GM21576 (cell line): ENCODE measurements around the gene ATP1A2.

ENCODE experiments used
- ATAC-seq: cut with Tn5 transposase; IDR thresholded peaks from one replicate; pipeline ENCODE4 v1.9.1; 2021; ENCODE audit warnings: mild to moderate bottlenecking, moderate library complexity; ENCODE audit not compliant: unreplicated experiment

Gene ATP1A2

GRCh38 chr1:160139840-160140239 is 24.3 kb downstream of the ATP1A2 start:
- ATAC-seq = no peak

- no peak for ATAC-seq
These were observed 28.1 kb downstream of the ATP1A2 start for GRCh38 chr1:160143695-160144094.

GRCh38 chr1:160144921-160145320 is 29.4 kb downstream of the ATP1A2 start:
- no peak for ATAC-seq

GRCh38 chr1:160146107-160146506 is 30.5 kb downstream of the ATP1A2 start:
- ATAC-seq = no peak

DNA sequence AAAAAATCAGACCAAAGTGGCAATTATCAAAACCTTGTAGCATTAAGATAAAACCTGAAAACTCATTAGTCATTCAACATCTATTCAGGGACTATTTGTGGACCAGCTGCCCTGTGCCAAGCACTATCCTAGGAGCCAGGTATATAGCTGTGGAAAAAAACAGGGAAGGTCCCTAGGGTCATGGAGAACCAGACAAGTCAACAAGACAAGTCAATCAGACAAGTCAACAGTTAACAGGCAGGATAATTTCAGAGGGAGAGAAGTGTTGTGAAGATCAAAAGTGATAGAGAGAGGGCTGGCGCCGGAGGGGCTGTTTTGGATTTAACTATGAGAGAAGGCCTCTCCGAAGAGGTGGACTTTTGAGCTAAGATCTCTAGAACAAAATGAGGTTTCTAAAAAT is 32.6 kb downstream of the ATP1A2 start:
- ATAC-seq = no peak

GRCh38 chr1:160149233-160149632 is 33.7 kb downstream of the ATP1A2 start:
- no peak for ATAC-seq

- no peak for ATAC-seq
These were observed 34.2 kb downstream of the ATP1A2 start for GRCh38 chr1:160149716-160150115.

DNA sequence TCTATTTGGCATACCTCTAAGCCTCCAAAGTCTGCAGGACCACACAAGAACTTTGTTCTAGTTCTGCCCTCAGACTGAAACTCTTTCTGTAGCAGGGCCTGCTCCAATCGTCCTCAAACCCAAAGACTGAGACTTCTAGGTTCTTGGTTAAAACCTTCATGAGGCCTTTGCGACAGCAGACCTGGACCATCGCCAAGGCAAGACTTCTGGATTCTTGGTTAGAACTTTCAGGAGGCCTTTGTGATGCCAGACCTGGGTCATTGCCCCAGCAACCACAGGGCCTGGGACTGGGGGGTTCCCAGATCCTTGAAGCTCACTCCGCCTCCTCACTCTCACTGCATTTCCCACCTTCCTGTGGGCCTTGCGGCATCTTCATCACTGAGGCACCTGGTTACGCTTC is 35.7 kb downstream of the ATP1A2 start, which contains the start of gene ATP1A4:
Gene ATP1A4, plus strand, starts transcription at position 301 of the 400 bp plus-strand sequence. CDS start 438 bp downstream, outside the sequence.
- no peak for ATAC-seq

- ATAC-seq = no peak
These were observed 39.2 kb downstream of the ATP1A2 start for GRCh38 chr1:160154790-160155189.

- ATAC-seq = no peak
These were observed 40.8 kb downstream of the ATP1A2 start for GRCh38 chr1:160156361-160156760.

DNA sequence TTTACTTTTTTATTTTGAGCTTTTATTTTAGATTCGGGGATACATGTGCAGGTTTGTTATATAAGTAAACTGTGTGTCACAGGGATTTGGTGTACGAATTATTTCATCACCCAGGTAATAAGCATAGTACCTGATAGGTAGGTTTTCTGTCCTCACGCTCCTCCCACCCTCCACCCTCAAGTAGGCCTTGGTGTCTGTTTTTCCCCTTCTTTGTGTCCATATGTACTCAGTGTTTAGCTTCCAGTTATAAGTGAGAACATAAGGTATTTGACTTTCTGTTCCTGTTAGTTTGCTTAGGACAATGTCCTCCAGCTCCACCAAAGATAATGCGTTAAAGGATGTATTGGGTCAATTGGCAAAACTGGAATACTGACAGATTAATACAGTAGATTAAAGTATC is 41.6 kb downstream of the ATP1A2 start:
- ATAC-seq = no peak

GRCh38 chr1:160158031-160158430 is 42.5 kb downstream of the ATP1A2 start:
- ATAC-seq = no peak

DNA sequence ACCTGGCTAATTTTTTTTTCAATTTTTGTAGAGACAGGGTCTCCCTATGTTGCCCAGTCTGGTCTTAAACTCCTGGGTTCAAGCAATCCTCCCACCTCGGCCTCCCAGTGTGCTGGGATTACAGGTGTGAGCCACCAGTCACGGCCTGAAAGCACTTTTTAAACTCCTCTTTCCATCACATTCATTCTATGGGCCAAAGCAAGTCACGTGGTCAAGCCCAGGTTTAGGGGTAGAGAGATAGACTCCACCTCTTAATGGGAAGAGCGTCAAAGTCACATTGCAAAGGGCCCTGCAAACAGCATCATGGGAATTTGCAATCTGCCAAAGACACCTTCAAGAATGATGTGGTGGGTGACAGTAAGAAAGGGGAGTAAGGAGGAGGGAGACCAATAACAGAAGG is 43.0 kb downstream of the ATP1A2 start:
- ATAC-seq = no peak

DNA sequence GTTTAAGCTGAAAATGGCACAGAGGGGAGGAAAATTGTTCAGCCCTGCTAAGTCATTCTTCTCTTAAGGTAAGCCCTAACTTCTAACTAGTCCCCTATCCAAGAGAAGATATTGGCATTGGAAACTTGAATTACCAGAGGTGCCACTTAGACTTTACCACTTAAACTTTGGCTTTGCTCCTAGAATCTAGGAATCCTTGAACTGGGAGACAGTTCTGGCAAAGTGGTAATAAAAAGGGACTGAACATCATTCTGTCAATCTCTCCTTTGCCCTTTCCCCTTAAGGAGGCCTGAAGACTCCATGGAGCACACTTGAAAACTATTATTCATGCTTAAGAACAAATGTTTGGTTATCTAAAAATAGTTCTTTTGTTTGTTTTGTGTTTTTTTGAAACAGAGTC is 44.3 kb downstream of the ATP1A2 start:
- no peak for ATAC-seq

- ATAC-seq = no peak
These were observed 46.6 kb downstream of the ATP1A2 start for GRCh38 chr1:160161965-160162705.

GRCh38 chr1:160162931-160163330 is 47.4 kb downstream of the ATP1A2 start:
- ATAC-seq = no peak

- ATAC-seq = no peak
These were observed 48.1 kb downstream of the ATP1A2 start for GRCh38 chr1:160163615-160164014.

DNA sequence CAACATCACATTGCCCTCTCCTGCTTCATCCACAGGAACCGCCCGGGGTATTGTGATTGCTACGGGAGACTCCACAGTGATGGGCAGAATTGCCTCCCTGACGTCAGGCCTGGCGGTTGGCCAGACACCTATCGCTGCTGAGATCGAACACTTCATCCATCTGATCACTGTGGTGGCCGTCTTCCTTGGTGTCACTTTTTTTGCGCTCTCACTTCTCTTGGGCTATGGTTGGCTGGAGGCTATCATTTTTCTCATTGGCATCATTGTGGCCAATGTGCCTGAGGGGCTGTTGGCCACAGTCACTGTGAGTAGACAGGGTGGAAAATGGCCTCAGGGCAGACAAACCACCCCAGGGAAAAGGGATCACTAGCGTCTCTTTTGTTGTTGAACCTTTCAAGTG is 48.6 kb downstream of the ATP1A2 start:
- ATAC-seq = no peak

GRCh38 chr1:160166166-160166868 is 50.8 kb downstream of the ATP1A2 start:
- ATAC-seq = no peak

GRCh38 chr1:160167056-160167455 is 51.5 kb downstream of the ATP1A2 start:
- no peak for ATAC-seq

- no peak for ATAC-seq
These were observed 52.0 kb downstream of the ATP1A2 start for GRCh38 chr1:160167580-160167979.

GRCh38 chr1:160168016-160168415 is 52.5 kb downstream of the ATP1A2 start:
- no peak for ATAC-seq
